ENCODE results near the gene ZNF500. TPM values are rescaled to one million over a fixed set of nuclear protein-coding genes. Genes with fewer than 3 reads are reported as not detected.

ZNF500 gene
- 11.1 and 11.3 TPM in 2 replicates for total RNA-seq

GRCh38 chr16:4766875-4767628, at the start of gene ZNF500:
TSS of gene ZNF500 (minus strand) at chr16:4767162. CDS start at chr16:4765978, 1,184 bp downstream.

GRCh38 chr16:4801962-4802658, 35.1 kb upstream of the ZNF500 start, which contains the start of gene ROGDI:
TSS of gene ROGDI (minus strand) at chr16:4802633. CDS start at chr16:4802571, 62 bp downstream.

GRCh38 chr16:4795181-4795827, 28.3 kb upstream of the ZNF500 start, which contains the start of gene SMIM22:
TSS of gene SMIM22 (plus strand) at chr16:4795369. CDS start at chr16:4795735, 366 bp downstream.

GRCh38 chr16:4787627-4788482, 20.9 kb upstream of the ZNF500 start, which contains the start of gene SEPTIN12:
TSS of gene SEPTIN12 (minus strand) at chr16:4788345. CDS start at chr16:4787645, 700 bp downstream.

GRCh38 chr16:4734063-4734729, 32.8 kb downstream of the ZNF500 start, which contains the start of the genes ANKS3 and DNAAF8:
TSS of gene ANKS3 (minus strand) at chr16:4734271. CDS start at chr16:4730149, 4,122 bp downstream.
TSS of gene DNAAF8 (plus strand) at chr16:4734537. CDS start at chr16:4736515, 1,978 bp downstream.

Small RNA genes lying within 50 kb of the gene (small RNA-seq; reads per million reads assigned to genes)
- not detected for gene RF00017

Other genes starting within 250 kb of the ZNF500 start
- gene CDIP1, start 228.4 kb downstream of the ZNF500 start, total RNA-seq: 17.1 and 18.8 TPM in 2 replicates
- 0.11 and 0.13 TPM in 2 replicates for gene C16orf96, start 210.8 kb downstream of the ZNF500 start, total RNA-seq
- 2.5 and 4.3 TPM in 2 replicates for gene UBALD1, start 152.3 kb downstream of the ZNF500 start, total RNA-seq
- 37.2 and 42.9 TPM in 2 replicates for gene MGRN1, start 142.3 kb downstream of the ZNF500 start, total RNA-seq
- 15.3 and 16.4 TPM in 2 replicates for gene NUDT16L1, start 73.6 kb downstream of the ZNF500 start, total RNA-seq
- 22.7 and 26.3 TPM in 2 replicates for gene ANKS3, start 32.9 kb downstream of the ZNF500 start, total RNA-seq
- 1.8 and 2.2 TPM in 2 replicates for gene DNAAF8, start 32.6 kb downstream of the ZNF500 start, total RNA-seq
- not detected in 2 replicates for gene SEPTIN12, start 21.2 kb upstream of the ZNF500 start, total RNA-seq
- gene SMIM22, start 28.2 kb upstream of the ZNF500 start, total RNA-seq: not detected in 2 replicates
- gene ROGDI, start 35.5 kb upstream of the ZNF500 start, total RNA-seq: 8.8 and 13.7 TPM in 2 replicates
- 44.2 and 45.2 TPM in 2 replicates for gene GLYR1, start 80.1 kb upstream of the ZNF500 start, total RNA-seq
- 25.6 and 31.9 TPM in 2 replicates for gene UBN1, start 80.3 kb upstream of the ZNF500 start, total RNA-seq
- 9.7 and 13.7 TPM in 2 replicates for gene PPL, start 170.0 kb upstream of the ZNF500 start, total RNA-seq
- gene SEC14L5, start 191.2 kb upstream of the ZNF500 start, total RNA-seq: under 0.01 and 0.22 TPM in 2 replicates

Measured in articular chondrocyte of knee joint (primary cell).